Endometrial microvascular endothelial cells (primary cell): Measurements from ENCODE around the gene GRIPAP1. TPM values are rescaled to one million over a fixed set of nuclear protein-coding genes. Genes with fewer than 3 reads are reported as not detected.

Source experiments
- in situ Hi-C: cut with HindIII; loops from 2 replicates; pipeline ENCODE4 v1.10.0; 2017; ENCODE audit warnings: low sequenced_read_pairs, low pct_unique_long_range_greater_than_20kb; ENCODE audit errors: inconsistent ontology term
- total RNA-seq: library from RNA; depleted of rRNA; stranded (reverse); fragments of >200 nt; gene quantifications from one replicate; pipeline ENCODE4 v1.2.3, GENCODE V29; 2015; ENCODE audit errors: inconsistent ontology term

Gene GRIPAP1
- total RNA-seq, 1 donor from 2014 or later, result 21.2 TPM

GRCh38 chrX:48935301-48935670 lies 66.8 kb downstream of the GRIPAP1 start:
- in situ Hi-C loops, result no loop called here

GRCh38 chrX:48934581-48935300 lies 67.3 kb downstream of the GRIPAP1 start:
- in situ Hi-C loops, result no loop called here

GRCh38 chrX:48933757-48934156 lies 68.3 kb downstream of the GRIPAP1 start:
- in situ Hi-C loops, result no loop called here

GRCh38 chrX:48927736-48928382 lies 74.2 kb downstream of the GRIPAP1 start:
- in situ Hi-C loops, result no loop called here

GRCh38 chrX:48927123-48927522 lies 74.9 kb downstream of the GRIPAP1 start:
- in situ Hi-C loops, result no loop called here

- in situ Hi-C loops, result no loop called here
Measured at GRCh38 chrX:48924270-48924669, 77.8 kb downstream of the GRIPAP1 start.

- in situ Hi-C loops, result no loop called here
Measured at GRCh38 chrX:48923771-48924170, 78.3 kb downstream of the GRIPAP1 start.

Other genes with a start within 250 kb of the GRIPAP1 start
- not detected for gene GLOD5, start 240.5 kb downstream of the GRIPAP1 start, total RNA-seq
- gene GATA1, start 215.7 kb downstream of the GRIPAP1 start, total RNA-seq, result not detected
- 59.2 TPM for gene HDAC6, start 200.2 kb downstream of the GRIPAP1 start, total RNA-seq
- gene ERAS, start 175.8 kb downstream of the GRIPAP1 start, total RNA-seq, result not detected
- not detected for gene PCSK1N, start 166.7 kb downstream of the GRIPAP1 start, total RNA-seq
- 58.7 TPM for gene TIMM17B, start 104.5 kb downstream of the GRIPAP1 start, total RNA-seq
- gene PQBP1, start 104.3 kb downstream of the GRIPAP1 start, total RNA-seq, result 68.3 TPM
- gene SLC35A2, start 90.6 kb downstream of the GRIPAP1 start, total RNA-seq, result 27.4 TPM
- gene PIM2, start 83.2 kb downstream of the GRIPAP1 start, total RNA-seq, result 5.3 TPM
- gene OTUD5, start 44.7 kb downstream of the GRIPAP1 start, total RNA-seq, result 27.3 TPM
- gene KCND1, start 30.4 kb downstream of the GRIPAP1 start, total RNA-seq, result 1.4 TPM
- 82.3 TPM for gene TFE3, start 41.1 kb upstream of the GRIPAP1 start, total RNA-seq
- 1.0 TPM for gene CCDC120, start 56.7 kb upstream of the GRIPAP1 start, total RNA-seq
- 11.2 TPM for gene PRAF2, start 71.7 kb upstream of the GRIPAP1 start, total RNA-seq
- 33.7 TPM for gene WDR45, start 77.6 kb upstream of the GRIPAP1 start, total RNA-seq
- gene GPKOW, start 121.5 kb upstream of the GRIPAP1 start, total RNA-seq, result 29.1 TPM
- gene MAGIX, start 160.5 kb upstream of the GRIPAP1 start, total RNA-seq, result 3.7 TPM
- 135 TPM for gene PLP2, start 169.6 kb upstream of the GRIPAP1 start, total RNA-seq
- 23.4 TPM for gene PRICKLE3, start 184.1 kb upstream of the GRIPAP1 start, total RNA-seq
- 0.09 TPM for gene SYP, start 197.9 kb upstream of the GRIPAP1 start, total RNA-seq
- gene CACNA1F, start 231.1 kb upstream of the GRIPAP1 start, total RNA-seq, result not detected
- gene CCDC22, start 233.2 kb upstream of the GRIPAP1 start, total RNA-seq, result 25.9 TPM